Kidney (tissue), 14 donors: ENCODE measurements around the gene SMAD9. TPM values are rescaled to one million over a fixed set of nuclear protein-coding genes. Genes with fewer than 3 reads are reported as not detected.

ENCODE experiments used
- DNase-seq, 5 donors: peaks; one replicate each; pipeline ENCODE4 v3.0.0-alpha.2; 2013 to 2020
- FAIRE-seq: peaks from 2 replicates; lab custom pipeline; 2012; peaks lifted over from hg19 to GRCh38; lab: Jason Lieb, UNC
- H3K27ac ChIP-seq, 2 donors: one replicate each; pipeline ENCODE4 v1.7.0; 2013; ENCODE audit warnings: low read depth in 2 of 2, low read length in 2 of 2, inconsistent platforms in 1 of 2
- H3K27me3 ChIP-seq: one replicate; pipeline ENCODE4 v1.7.1; 2013; ENCODE audit warnings: low read length, inconsistent platforms; ENCODE audit not compliant: control insufficient read depth, insufficient read depth
- H3K36me3 ChIP-seq, 3 donors: one replicate each; pipeline versions ENCODE4 v1.7.0 to v1.7.1; 2013; ENCODE audit warnings: low read length in 3 of 3, control low read depth in 1 of 3, inconsistent platforms in 1 of 3; ENCODE audit not compliant: insufficient read depth in 3 of 3, control insufficient read depth in 2 of 3
- H3K4me1 ChIP-seq, 3 donors: one replicate each; pipeline versions ENCODE4 v1.7.0 to v1.7.1; 2013; ENCODE audit warnings: low read length in 3 of 3, inconsistent platforms in 1 of 3, low read depth in 1 of 3; ENCODE audit not compliant: control insufficient read depth in 2 of 3, insufficient read depth in 2 of 3
- H3K4me3 ChIP-seq, 3 donors: one replicate each; pipeline versions ENCODE4 v1.7.0 to v1.8.1; 2013; ENCODE audit warnings: low read length in 3 of 3, control low read depth in 1 of 3, inconsistent platforms in 1 of 3
- H3K9ac ChIP-seq, 3 donors: one replicate each; pipeline versions ENCODE4 v1.7.0 to v1.7.1; 2013; ENCODE audit warnings: low read length in 3 of 3, control low read depth in 1 of 3, inconsistent platforms in 1 of 3
- H3K9me3 ChIP-seq, 3 donors: one replicate each; pipeline versions ENCODE4 v1.7.0 to v1.7.1; 2013; ENCODE audit warnings: low read length in 3 of 3, control low read depth in 1 of 3, inconsistent platforms in 1 of 3; ENCODE audit not compliant: control insufficient read depth in 2 of 3, insufficient read depth in 1 of 3
- CTCF ChIP-seq: IDR thresholded peaks from 3 replicates; pipeline ENCODE4 v1.5.1; 2012; ENCODE audit warnings: mild to moderate bottlenecking, moderate library complexity, borderline replicate concordance; ENCODE audit not compliant: insufficient read depth; ENCODE audit errors: extremely low read depth
- intact Hi-C: fragments of 100-400 bp; cut with DNase I; formaldehyde crosslinking; loops from one replicate; pipeline ENCODE4 v1.11.1; 2022
- polyA plus RNA-seq: library from polyadenylated mRNA; stranded (reverse); fragments of 350-450 nt; fragmentation: Illumina TruSeq; extraction: RNeasy Lipid Tissue Mini Kit (QIAGEN cat#74804); gene quantifications from one replicate; pipeline ENCODE4 v1.2.3, GENCODE V29; 2014; ENCODE audit warnings: low read depth, low replicate concordance; ENCODE audit not compliant: insufficient read depth
- total RNA-seq: library from RNA; stranded (reverse); fragmentation: NEBNext Ultra II Directional; extraction: Animal tissue kit (Norgen Biotek cat#: 25700); gene quantifications from one replicate; pipeline ENCODE4 v1.2.1, GENCODE V29; 2021
- donor health status: control.
- donor health status: control.
- donor health status: control.
- donor health status: control.
- donor health status: control.
- donor health status: DM: yes; HTN: yes; CAD: no.
- donor health status: Normal renal cell carcinoma (clear cell type).

SMAD9 gene
- total and polyA plus RNA-seq, 2 donors from 2014 or later, result 3.5 to 13.1 TPM

GRCh38 chr13:36912369-36912768 is 7.7 kb downstream of the SMAD9 start:
- no peak for TF ChIP-seq CTCF
- H3K36me3 ChIP-seq, result no peaks in the 10 kb centered on the region
- peaks cover 0 to 6% (median 0%) of the 10 kb centered on the region in 3 donors for H3K4me1 ChIP-seq
- no peak overlapping the region for H3K9ac ChIP-seq
- DNase-seq (no peak), FAIRE-seq (no peak)
- no peaks in the 10 kb centered on the region for H3K9me3 ChIP-seq
- H3K27me3 ChIP-seq, result no peaks in the 10 kb centered on the region
- no peak overlapping the region for H3K27ac ChIP-seq
- H3K4me3 ChIP-seq, result no peak overlapping the region
- intact Hi-C loops, result no loop called here

- Histone ChIP-seq H3K9me3 (no peaks in the 10 kb centered on the region), H3K27me3 (no peaks in the 10 kb centered on the region), H3K4me3 (no peak overlapping the region), H3K9ac (no peak overlapping the region), H3K4me1 (no peaks in the 10 kb centered on the region), H3K36me3 (no peaks in the 10 kb centered on the region), H3K27ac (no peak overlapping the region)
- DNase-seq (no peak), FAIRE-seq (no peak)
- intact Hi-C loops, result no loop called here
- no peak for TF ChIP-seq CTCF
These were observed 9.5 kb downstream of the SMAD9 start for GRCh38 chr13:36910545-36910944.

GRCh38 chr13:36907821-36908220 is 12.2 kb downstream of the SMAD9 start:
- no peak for DNase-seq
- H3K4me3 ChIP-seq, result no peak overlapping the region
- H3K36me3 ChIP-seq, result no peaks in the 10 kb centered on the region
- H3K27ac ChIP-seq, result no peak overlapping the region
- no peaks in the 10 kb centered on the region for H3K4me1 ChIP-seq
- H3K9me3 ChIP-seq, result no peaks in the 10 kb centered on the region
- no peak for FAIRE-seq
- H3K27me3 ChIP-seq, result no peaks in the 10 kb centered on the region
- TF ChIP-seq CTCF, result no peak
- H3K9ac ChIP-seq, result no peak overlapping the region
- intact Hi-C loops, result no loop called here

- no peak for TF ChIP-seq CTCF
- no peaks in the 10 kb centered on the region for H3K36me3 ChIP-seq
- H3K4me3 ChIP-seq, result no peak overlapping the region
- H3K4me1 ChIP-seq, result no peaks in the 10 kb centered on the region
- no peak overlapping the region for H3K9ac ChIP-seq
- DNase-seq (no peak), FAIRE-seq (no peak)
- no peak overlapping the region for H3K27ac ChIP-seq
- intact Hi-C loops, result no loop called here
- H3K27me3 ChIP-seq, result no peaks in the 10 kb centered on the region
- H3K9me3 ChIP-seq, result no peaks in the 10 kb centered on the region
These were observed 12.8 kb downstream of the SMAD9 start for GRCh38 chr13:36907266-36907665.
